HG03432 (cell line): ENCODE results near the gene NCOA5.
"Not testable (repeated sequence)": the region's sequence is repeated elsewhere in the genome, so short reads cannot be mapped to it uniquely, and the experiment has no call there.

Experiments
- ATAC-seq: cut with Tn5 transposase; IDR thresholded peaks from one replicate; pipeline ENCODE4 v1.9.1; 2021; ENCODE audit warnings: mild to moderate bottlenecking, moderate library complexity; ENCODE audit not compliant: unreplicated experiment

NCOA5 gene

DNA sequence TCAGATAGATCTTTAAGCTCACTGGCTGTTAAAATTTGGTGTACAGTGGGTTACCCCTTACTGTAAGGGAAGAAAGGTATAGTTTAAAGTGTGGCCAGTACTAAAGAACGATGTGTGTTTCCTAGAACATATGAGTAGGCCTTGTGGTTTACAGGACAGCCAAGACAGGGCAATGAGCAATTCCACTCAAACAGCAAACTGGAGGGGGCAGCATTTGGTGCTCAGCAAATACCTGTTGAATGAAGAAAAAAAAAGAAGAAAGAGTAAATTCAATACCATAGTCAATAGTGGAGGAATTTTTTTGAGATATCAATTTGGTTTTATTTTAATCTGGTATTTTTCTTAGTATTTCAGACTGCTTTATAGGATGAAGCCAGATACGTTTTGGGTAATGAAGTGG lies 3.8 kb upstream of the NCOA5 start:
- ATAC-seq, result no peak

DNA sequence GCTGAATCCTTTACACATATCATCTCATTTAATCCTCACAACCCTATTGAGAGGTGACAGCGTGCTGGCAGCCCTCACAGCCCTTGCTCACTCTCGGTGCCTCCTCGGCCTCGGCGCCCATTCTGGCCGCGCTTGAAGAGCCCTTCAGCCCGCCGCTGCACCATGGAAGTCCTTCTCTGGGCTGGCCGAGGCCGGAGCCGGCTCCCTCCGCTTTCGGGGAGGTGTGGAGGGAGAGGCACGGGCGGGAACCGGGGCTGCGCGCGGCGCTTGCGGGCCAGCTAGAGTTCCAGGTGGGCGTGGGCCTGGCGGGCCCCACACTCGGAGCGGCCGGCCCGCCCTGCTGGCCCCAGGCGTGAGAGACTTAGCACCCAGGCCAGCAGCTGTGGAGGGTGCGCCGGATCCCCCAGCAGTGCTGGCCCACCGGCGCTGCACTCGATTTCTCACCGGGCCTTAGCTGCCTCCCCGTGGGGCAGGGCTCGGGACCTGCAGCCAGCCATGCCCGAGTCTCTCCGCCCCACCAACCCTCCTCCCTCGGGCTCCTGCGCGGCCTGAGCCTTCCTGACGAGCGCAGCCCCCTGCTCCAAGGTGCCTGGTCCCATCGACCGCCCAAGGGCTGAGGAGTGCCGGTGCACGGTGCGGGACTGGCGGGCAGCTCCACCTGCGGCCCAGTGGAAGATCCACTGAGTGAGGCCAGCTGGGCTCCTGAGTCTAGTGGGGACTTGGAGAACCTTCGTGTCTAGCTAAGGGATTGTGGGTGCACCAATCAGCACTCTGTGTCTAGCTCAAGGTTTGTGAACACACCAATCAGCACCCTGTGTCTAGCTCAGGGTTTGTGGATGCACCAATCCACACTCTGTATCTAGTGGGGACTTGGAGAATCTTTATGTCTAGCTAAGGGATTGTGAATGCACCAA lies 2.1 kb upstream of the NCOA5 start:
- ATAC-seq, result not testable (repeated sequence)

DNA sequence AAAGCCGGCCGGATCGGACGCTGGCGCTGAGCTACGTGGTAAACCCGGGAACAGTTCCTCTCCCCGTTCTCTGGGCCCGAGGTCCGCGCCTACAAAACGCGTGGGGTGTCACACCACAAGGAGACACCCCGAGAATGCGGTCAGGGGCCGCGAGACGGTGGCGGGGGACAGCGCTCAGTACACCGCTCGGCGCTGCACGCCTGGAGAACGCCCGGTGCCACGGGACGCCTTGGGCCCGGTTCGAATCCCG lies 670 bp downstream of the NCOA5 start:
- peak; percentile 35 for ATAC-seq

DNA sequence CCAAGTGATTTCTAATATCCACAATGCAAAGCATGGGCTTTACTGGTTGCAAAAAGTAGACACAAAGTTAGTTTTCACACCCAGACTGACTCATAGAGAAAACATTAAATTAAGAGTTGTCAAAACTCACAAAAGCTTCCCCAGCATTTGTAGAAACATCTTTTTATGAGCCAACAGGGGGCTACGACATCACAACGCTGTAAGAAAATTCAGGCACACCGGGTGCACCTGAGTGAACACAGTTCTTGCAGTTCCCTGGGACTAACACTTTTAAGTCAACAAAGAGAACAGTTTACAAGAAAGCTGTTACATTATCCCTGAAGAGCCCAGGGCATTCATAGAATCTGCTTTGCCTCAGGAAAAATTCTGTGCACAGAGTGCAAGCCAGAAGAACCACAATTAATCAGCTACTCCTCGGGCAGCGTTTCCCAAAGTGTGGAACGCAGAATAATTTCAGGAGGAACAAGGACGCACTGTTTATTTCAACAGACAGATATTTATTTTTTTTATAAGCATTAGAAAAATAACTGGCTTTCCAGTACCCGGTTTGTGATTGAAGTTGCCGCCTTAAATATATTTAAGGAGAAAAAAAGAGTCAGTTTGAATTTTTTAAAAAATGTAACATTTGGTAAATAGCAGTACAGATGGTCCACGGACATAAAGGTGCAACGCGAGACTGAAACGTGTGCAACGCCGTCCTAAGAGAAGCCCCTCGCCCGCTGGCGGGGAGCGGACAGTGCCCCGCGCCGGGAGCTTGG lies 1.2 kb downstream of the NCOA5 start:
- ATAC-seq, result no peak

DNA sequence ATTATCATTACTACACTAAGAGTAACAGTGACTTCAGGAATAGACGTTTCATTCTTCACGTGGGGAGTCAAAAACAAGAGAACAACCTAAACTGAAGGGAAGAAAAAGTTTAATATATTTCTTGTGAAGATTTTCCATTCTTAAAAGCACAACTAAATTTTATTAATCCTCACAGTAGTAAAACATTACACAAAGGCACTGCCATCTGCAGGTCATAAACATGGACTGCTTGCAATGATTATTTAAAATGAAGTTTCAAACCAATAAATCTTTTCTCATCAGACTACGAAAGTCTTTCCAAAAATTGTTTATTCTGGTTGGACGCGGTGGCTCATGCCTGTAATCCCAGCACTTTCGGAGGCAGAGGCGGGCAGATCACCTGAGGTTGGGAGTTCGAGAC lies 2.6 kb downstream of the NCOA5 start:
- no peak for ATAC-seq

DNA sequence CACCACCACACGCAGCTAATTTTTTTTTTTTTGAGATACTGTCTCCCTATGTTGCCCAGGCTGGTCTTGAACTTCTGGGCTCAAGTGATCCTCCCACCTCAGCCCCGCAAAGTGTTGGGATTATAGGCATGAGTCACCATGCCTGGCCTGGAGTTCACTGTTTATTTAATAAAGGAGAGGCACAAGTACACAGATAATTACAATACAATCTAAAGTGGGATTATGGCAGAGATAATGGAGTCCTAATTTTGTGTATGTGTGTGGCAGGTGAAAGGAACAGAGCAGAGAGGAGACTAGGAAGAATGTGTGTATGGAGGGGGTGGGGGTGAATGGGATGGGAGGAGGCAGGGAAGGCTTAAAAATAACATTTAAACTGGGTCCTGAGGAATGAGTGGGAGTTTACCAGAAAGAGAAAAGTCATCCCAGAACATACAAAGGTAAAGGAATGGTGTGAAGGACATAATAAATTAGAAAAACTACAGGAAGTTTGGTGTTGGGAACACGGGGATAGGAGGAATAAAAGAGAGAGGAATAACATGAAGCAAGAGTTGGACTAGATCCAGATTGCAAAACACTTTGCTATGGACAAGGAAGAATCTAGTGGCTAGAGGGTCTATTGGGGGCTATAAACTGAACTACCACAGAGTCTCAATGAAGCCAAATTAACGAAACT lies 4.4 kb downstream of the NCOA5 start:
- no peak for ATAC-seq

DNA sequence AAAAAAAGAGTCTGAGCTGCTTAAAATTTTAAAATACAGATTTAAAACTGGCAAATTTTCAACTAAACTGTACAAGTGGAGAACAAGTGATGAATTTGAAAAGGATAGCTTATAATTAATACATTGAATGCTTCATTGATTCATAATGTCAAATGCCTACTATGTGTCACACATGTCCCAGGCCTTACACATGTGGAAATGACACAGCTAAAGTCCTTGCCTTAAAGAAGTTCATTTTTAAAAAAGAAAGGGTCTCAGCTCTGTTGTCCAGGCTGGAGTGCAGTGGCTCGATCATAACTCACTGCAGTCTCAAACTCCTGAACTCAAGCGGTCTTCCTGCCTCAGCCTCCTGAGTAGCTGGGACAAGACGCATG lies 5.0 kb downstream of the NCOA5 start:
- ATAC-seq, result no peak

DNA sequence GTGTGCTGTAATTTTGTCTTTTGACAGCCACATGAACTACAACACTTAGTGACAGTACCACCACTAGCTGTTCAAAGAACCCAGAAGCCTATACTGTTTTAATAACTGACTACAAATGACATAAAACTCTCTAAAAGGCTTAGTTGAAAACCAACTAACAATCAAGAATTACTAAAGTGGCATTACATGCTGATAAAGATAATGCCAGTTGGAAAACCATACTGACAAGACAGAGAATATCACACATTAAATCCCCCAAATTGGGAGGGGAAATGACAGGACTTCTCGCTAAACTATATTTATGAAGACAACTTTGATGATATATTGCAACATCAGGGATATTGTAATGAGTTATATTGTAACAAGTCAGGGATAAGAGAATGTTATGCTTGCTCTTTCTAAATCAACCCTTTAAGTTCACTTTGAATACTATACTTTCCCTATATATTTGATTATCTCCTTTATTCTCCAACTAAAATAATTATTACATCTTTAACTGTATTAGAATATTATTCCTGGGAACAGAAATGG lies 6.2 kb downstream of the NCOA5 start:
- ATAC-seq, result no peak

DNA sequence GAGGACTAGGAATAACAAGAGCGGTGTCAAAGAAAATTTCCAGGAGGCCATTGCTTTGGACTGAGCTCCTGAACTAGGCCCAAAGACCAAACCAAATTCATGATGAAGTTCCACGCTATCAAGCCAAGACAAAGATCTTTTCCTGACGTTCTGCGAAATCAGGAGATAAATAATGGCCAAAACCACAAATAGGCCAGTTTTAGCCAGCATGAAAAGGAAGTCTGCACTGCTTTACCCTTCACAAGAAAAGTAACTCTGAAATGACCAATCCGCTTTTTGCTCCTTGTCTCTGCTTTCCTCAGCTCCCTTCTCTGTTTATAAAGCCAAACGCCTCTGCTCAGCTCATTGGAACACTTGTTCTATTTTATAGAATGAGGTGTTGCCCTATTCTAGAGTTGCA lies 6.7 kb downstream of the NCOA5 start:
- no peak for ATAC-seq

DNA sequence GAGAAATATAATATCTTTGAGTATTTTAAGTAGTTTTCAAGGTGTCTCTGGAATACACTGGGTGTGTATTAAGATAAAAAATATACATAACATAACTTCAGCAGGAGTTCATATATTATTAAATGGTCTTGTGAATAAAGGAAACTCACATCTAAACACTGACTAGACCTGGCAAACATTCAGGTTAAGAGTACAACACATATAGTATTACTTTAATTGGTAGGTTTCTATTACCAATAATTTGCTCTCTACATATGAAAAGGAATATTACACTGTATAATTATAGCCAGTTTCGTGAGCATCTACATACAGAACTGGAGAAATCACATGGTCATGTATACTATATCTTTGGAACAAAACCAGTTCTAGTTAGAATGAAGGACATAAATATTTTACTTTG lies 8.7 kb downstream of the NCOA5 start:
- no peak for ATAC-seq

DNA sequence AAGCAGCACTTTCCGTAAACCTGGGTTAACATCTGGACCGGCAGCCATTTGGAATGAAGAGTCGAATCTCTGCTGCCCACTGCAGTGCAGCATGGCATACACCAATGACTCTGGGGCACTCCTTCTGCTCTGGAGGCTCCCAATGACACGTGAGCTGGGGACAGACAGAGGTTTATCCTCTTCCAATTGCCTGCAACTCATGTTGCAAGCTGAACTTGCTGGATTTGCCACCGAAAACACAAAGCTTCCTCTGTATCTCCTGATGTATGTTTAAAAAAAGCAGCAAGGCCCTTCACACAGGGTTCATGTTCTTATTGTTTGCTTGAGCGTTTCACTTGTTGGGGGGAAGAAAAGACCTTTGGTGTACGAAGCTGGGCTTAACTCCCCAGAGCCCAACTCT lies 10.8 kb downstream of the NCOA5 start:
- no peak for ATAC-seq

DNA sequence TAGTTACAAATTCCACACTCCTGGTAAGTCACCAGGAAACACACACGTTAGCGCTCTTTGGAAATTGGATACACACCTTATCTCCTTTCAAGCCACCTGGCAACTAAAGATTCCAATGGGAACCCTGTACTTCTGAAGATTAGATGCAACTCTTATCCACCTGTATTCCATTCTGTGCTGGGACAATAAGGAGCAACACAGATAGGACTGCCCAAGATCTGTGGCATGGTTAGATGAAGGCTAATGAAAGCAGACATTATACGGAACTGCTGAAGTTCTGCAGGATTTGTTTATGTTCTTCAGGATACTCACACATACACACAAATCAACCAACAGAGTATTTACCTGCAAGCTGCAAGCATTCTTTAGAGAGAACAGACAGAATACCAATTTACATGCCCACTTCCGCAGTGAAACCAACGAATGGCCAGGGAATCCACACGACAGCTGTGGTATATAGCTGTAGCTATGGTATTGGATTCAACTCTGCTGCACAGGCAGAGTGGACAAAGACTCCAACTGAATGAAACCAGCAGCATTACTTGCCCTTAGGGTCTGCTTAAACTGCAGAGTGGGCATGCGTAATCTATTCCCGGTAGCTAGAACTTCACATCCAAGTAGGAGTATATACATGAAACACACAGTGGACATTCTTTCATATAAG lies 12.0 kb downstream of the NCOA5 start:
- no peak for ATAC-seq

DNA sequence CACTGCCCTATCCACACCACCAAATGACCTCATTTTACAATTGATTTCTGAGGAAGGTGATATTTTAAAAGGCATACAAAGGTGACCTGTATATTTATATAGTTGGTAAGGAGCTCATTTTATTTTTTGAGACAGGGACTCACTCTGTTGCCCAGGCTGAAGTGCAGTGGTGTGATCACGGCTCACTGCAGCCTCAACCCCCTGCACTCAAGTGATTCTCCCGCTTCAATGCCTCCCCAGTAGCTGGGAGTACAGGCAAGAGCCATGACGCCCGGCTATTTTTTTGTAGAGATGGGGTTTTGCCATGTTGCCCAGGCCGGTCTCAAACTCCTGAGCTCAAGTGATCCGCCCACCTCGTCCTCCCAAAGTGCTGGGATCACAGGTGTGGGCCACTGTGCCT lies 13.0 kb downstream of the NCOA5 start:
- no peak for ATAC-seq

DNA sequence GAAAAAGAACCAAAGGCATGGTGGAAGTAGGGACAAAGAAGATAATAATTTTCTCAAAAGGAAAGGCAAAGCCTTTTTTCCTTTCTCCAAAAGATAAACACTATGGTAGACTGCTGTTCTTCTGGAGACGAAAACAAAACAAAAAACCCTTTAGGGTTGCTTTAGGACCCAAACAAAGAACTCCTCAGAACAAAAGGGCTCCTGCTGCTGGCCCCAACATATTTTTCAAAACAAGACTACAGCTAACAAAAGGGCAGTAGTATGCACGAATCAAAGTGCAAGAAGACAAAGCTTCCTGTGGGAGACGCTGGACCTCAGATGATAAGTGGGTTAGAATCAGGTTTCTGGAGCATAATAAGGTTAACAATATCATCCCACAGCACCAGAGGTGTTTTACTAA lies 15.8 kb downstream of the NCOA5 start:
- no peak for ATAC-seq

DNA sequence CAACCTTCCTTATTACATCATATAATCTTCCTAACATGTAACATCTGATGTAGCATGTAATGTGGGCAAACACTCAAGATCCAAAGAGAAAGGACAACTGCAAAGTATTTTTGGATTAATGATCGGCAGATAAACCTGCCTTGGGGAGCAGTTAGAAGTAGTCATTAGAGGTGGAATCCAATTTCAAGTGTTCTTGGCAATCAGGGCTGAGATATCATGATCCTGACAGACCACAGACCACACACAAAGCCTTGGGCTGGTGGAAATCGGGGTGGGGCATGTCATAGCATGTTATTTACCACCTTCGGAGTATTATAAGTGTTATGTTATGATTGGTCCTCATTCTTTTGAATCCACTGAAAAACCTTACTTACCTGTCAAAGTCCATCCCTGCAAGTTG lies 16.3 kb downstream of the NCOA5 start:
- no peak for ATAC-seq

DNA sequence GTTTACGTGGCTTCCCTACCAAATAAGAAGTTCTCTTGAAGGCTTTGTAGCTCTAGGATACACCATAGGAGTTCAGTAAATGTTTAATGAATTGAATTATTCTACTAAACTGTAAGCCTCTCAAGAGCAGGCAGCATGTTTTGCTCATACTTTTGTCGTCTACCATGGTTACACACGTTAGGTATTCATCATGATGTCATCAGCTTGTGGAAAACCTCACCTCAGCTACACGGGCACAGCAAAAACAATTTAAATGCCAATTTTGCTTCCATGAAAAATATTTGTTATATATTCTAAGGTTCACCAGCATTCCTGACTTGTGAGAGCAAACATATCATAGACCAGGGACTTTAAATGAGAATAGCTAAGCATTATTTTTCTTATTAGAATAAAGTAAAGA lies 16.7 kb downstream of the NCOA5 start:
- ATAC-seq, result no peak

DNA sequence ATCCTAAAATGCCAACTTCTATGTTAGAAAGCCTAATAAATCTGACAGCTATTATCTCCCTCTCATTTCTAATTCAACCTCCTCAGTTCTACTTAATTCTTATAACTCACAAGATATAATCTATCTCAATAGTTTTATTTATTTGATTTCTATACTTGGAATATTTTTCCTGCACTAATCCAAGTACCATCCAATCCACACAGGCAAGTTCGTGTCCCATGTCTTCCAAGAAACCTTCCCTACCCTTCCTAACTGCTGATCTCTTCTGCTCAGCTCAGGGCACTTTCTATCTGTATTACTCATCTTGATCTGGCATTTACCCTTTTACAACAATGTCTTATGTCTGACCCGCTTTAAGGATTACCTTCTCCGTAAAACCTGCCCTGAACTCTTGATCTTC lies 18.2 kb downstream of the NCOA5 start:
- ATAC-seq, result no peak

DNA sequence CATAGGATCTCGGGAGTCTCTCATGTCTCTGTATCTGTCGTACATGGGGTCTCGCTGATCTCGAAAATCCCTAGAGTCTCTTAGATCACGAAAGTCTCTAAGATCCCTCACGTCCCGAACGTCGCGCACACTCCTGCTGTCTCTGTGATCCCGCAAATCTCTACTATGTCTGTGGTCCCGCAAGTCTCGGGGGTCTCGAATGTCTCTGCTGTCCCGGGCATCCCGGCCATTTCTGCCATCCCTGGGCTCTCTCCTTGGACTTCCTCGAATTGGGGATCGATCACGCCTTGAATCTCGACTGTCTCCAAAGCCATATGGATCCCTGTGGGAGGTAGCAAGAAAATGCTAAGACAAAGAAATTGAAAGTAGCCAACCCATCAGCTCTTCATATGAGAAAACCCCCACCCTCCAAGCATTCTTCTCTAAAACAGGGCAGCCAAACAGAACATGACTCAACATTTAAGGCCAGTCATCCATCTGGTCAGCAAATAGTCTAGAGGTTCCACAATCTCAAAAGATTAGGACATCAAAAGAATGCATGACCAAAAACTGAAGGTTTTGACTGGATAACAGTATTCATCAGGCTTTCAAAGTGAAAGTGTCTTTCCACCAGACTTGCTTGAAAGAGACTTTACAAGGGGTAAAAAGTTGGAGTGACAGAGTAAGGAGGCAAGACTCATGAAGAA lies 19.4 kb downstream of the NCOA5 start:
- ATAC-seq, result no peak

DNA sequence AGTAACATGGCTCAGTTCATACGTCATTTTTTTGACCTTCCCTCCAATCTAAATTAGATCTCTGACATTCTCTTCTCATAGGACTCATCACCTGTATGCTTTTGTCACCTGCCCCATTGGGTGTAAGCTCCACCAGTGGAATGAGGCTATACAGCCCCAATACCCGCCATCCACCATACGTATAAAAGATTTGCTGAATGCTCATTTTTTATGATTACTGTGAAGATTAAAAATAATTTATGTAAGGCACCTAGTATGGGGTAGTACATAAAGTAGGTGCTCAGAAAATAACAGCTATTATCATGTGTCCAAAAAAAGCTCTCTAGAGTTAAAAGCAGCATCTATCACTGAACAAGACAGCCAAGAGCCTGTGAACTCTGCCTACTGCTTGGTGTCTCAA lies 24.1 kb downstream of the NCOA5 start:
- no peak for ATAC-seq

DNA sequence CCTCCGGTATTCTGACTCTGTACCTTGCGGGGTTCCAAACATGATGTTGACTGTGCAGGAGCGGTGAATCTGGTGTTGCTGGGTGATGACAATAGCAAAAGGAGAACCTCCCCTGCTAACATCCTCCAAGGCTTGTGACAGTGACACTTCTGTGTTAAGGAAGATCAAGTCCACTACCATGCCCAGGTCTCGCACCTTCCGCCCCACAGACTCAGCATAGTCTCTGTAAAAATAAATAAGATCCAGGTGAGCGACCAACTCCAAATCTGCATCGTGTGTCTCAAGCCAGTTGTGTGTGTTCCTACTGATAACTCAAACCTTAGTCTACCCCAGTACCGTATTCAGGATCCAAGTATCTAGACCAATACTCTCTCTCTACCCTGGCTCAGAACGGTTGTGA lies 24.8 kb downstream of the NCOA5 start:
- ATAC-seq, result no peak

DNA sequence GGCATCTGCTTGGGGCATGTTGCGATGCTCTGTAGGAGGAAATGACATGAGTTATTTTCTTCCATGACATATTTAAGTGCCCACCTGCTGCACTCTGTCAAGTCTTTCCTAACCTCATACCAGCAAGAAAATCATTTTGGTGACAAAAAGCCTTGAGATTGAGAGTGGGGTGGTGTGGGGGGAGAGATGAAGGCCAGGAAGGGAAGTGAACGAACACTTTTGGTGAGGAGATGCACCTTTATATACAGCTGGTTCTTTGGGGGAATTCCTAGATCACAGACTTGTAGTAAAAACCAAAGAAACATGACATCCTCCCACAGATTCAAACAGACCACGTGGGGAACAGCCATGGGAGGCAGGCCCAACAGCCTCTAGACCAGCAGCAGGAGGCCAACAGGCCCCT lies 26.1 kb downstream of the NCOA5 start:
- no peak for ATAC-seq
